GM15510 (cell line): ENCODE measurements around the gene CHCHD6.

Source experiments
- POLR2A ChIP-seq: IDR thresholded peaks from 3 replicates; pipeline ENCODE4 v1.6.1; 2011; ENCODE audit warnings: borderline replicate concordance; ENCODE audit not compliant: insufficient read length; ENCODE audit errors: extremely low read depth

CHCHD6 gene

GRCh38 chr3:126679831-126680666 lies 24.0 kb upstream of the CHCHD6 start:
- no peak for TF ChIP-seq POLR2A

DNA sequence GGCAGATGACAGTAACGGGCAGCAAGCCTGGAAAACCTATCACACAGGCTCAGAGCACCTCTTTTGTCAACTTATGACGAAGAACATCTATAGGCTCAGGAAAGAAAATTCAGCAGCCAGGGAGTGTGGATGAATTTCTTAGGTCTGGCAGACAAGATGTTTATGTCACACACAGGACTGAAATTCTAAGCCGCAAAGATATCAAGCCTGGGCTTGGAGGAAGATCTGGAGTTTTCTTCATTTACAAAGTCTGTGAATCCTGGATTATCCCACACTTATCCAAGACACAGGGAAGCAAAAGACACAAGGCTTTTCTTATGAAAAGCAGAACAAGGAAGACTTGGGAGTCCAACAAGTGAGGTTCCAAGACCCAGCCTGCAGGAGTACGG lies 23.4 kb upstream of the CHCHD6 start:
- TF ChIP-seq POLR2A: no peak

DNA sequence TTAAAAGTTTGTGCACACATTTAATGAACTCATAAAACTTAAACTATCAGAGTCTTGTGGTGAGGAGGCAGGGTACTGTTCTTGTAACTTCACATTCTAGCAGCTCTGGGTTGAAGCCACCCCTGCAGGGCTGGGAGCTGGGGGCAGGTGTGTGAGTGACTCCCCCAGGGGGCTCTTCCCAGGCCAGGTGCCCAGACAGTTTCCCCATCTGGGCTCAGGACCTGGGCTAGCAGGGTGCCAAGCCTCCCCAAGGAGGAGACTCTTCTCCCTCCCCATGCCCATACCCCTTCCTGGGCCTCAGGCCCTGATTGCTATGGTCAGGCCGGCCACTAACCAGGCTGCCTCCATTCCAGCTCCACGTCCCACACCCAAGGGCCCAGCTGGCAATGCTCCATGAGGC lies 22.0 kb upstream of the CHCHD6 start:
- no peak for TF ChIP-seq POLR2A

- TF ChIP-seq POLR2A: no peak
Observed at GRCh38 chr3:126683069-126683468, 21.0 kb upstream of the CHCHD6 start.

DNA sequence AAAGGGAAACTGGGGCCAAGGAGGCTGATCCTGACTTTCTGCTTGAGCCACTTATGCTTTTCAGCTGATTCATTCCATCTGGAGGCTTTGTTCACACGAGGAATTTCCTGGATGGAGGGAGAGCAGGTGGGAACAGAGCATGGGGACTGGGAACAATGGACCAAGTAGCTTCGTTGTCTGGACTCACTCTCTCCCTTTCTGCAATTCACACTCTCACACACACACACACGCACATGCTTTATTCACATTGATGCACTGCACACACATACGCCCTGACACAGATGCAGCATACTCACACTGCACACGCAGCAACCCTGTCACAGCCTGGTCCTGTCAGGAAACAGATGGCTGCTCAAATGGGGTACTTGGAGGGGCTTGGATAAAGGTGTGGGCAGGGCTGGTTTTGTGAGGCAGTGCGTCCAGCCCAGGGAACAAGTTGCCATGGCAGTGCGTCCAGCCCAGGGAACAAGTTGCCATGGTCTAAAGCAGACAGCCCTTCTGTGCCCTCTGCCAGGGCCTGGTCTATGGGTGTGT lies 19.8 kb upstream of the CHCHD6 start:
- no peak for TF ChIP-seq POLR2A

DNA sequence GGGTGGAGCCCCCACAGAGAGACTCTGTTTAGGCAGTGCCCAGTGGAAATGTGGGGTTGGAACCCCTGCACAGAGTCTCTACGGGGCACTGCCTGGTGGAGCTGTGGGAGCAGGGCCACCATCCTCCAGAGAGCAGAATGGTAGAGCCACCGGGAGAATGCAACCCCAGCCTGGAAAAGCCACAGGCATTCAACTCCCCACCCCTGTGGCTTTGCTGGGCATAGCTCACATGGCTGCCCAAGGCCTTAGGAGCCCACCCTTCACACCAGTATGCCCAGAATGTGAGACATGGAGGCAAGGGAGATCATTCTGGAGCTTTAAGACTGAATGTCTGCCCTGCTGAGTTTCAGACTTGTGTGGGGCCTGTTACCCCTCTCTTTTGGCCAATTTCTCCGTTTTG lies 19.0 kb upstream of the CHCHD6 start:
- TF ChIP-seq POLR2A: no peak

GRCh38 chr3:126685493-126685892 lies 18.5 kb upstream of the CHCHD6 start:
- TF ChIP-seq POLR2A: no peak

DNA sequence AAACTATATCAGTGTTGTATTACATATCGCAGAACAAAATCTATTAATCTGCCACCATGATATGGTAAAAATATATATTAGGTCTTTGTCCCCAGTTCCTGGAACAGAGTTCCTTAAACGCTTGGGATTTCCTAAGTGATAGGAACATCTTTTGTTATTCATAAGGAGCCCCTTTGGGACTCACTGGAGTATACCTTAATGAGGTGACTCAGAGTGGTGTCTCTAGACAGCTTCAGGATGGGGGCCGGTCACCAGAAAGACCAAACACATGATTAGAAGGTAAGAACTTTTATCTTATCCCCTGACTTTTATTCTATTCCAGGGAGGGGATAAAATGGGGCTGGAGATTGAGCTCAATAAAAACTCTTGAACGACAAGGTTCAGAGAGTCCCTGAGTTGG lies 12.3 kb upstream of the CHCHD6 start:
- TF ChIP-seq POLR2A: no peak

DNA sequence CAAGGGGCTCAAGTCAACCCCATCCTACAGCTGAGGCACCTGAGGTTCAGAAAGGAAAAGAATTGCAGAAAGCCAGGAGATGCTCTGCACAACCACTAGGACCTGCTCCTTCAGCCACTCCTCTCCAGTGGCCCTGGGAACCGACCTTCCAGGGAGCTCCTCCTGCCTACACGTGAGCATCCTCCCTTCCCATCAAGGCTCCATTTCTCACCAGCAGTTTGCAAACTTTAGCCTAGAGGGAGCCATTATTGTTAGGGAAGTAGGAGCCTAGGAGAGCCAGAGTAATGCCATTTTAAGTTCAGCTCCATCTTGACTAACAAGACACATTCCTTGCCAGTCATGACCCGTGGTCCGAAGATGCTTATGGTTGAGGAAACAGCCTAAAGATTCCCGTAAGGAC lies 11.2 kb upstream of the CHCHD6 start:
- TF ChIP-seq POLR2A: no peak

DNA sequence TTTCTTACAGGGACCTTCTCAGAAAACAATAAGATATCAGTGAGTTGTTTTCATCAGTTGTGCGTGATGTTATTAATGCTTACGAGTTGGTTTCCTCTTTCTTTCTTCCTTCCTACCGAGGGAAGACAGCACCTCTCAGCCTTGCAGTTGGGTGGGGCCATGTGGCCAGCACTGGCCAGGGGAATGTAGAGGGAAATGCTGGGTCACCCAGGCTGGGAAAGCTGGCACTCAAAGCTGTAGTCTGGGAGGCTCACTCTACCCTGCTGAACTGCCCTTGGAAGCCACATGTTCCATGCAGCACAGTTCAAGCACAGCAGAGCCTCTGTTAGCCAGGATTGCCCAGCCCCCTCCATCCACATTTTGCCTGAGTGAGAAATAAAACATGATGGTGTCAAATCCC lies 10.1 kb upstream of the CHCHD6 start:
- TF ChIP-seq POLR2A: no peak

DNA sequence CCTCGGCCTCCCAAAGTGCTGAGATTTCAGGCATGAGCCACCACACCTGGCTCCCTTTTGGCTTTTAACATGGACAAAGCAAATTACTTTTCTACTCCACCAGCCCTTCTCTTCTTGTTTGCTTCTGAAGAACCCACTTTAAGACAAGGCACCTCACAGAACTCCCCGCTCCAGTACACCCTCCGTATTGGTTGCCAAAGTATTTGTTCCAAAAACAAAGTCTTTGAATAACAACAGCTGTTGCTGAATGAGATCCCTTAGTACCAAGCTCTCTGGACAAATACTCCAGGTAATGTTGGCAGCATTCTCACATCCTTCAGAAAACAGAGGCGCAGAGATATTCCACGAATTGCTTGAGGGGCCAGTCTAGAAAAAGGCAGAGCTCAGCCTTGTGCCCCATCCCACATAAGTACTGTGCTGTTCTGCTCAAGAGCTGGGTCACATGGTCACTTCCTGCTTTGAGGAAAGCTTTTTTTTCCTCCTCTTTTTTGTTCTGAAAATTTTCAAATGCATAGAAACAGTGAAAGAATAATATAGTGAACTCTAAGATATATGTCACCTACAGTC lies 7.3 kb upstream of the CHCHD6 start:
- no peak for TF ChIP-seq POLR2A

DNA sequence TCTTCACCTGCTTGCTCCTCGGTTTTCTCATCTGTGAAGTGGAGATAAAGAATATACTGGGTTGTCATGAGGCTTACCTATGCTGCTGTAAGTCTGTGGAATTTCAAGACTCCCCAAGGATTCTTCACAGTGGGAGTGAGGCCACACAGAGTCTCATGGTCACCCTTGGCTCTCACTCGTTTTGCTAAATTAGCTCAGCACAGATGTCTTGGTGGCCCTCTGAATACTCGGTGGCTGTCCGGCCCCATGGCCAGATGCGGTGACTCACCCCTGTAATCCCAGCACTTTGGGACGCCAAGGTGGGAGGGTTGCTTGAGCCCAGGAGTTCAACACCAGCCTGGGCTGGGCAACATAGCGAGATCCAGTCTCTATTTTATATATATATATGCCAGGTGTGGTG lies 5.0 kb upstream of the CHCHD6 start:
- no peak for TF ChIP-seq POLR2A

GRCh38 chr3:126704494-126705214 lies 614 bp downstream of the CHCHD6 start:
- no peak for TF ChIP-seq POLR2A

- TF ChIP-seq POLR2A: no peak
Observed at GRCh38 chr3:126706631-126707030, 2.6 kb downstream of the CHCHD6 start.

GRCh38 chr3:126711121-126711760 lies 7.2 kb downstream of the CHCHD6 start:
- no peak for TF ChIP-seq POLR2A
